Peyer's patch (tissue), 4 donors: ENCODE data around the gene ORC5.

ENCODE experiments used
- CTCF ChIP-seq, 6 experiments: fragments of 450-650 bp in 4 of 6; fragments of 200-600 bp in 2 of 6; sonication (generic) in 1 of 6; IDR thresholded peaks; one replicate each; pipeline ENCODE4 v1.5.1; 2017 to 2019; ENCODE audit warnings: antibody characterized with exemption in 6 of 6, mild to moderate bottlenecking in 3 of 6, moderate library complexity in 1 of 6
- POLR2A ChIP-seq, 2 donors: fragments of 450-650 bp; IDR thresholded peaks; one replicate each; pipeline ENCODE4 v1.5.1; 2017; ENCODE audit warnings: antibody characterized with exemption in 2 of 2, mild to moderate bottlenecking in 2 of 2, moderate library complexity in 2 of 2

DNA sequence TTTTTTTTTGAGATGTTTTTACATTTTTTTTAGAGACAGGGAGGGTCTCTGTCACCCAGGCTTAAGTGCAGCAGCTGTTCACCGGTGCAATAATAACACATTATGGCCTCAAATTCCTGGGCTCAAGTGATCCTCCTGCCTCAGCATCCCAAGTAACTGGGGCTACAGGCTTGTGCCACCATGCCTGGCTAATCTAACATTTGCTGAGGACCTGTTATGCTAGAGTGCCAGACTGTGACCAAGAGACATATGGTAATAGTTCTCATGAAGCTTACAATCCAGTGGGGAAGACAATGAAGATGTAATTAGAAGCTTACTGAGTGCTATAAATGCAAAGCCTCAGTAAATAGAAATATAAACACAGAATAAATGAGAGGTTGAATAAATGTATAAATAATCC, 17.6 kb upstream of the ORC5 start:
- TF ChIP-seq CTCF (IDR thresholded peaks at IDR 0.05) (no peak), POLR2A (IDR thresholded peaks at IDR 0.05) (no peak)
